Mesenchymal stem cell (in vitro differentiated cells and primary cell): Measurements from ENCODE around the gene NTN4.
A peak's percentile ranks its signal among the peaks of the same experiment; 100 is the strongest.
"Not testable (repeated sequence)": the region's sequence is repeated elsewhere in the genome, so short reads cannot be mapped to it uniquely, and the experiment has no call there.

Experiments
- DNase-seq: peaks from one replicate; pipeline ENCODE4 v3.0.0-alpha.2; 2013
- H2AFZ ChIP-seq: one replicate; pipeline ENCODE4 v1.6.1; 2013; ENCODE audit warnings: low read depth, mild to moderate bottlenecking, control low read depth, inconsistent platforms, low read length, moderate library complexity
- H2AK5ac ChIP-seq: 2 replicates; pipeline ENCODE4 v1.6.1; 2013; ENCODE audit warnings: low read length, moderate library complexity, mild to moderate bottlenecking, inconsistent platforms; ENCODE audit not compliant: severe bottlenecking
- H2BK120ac ChIP-seq: one replicate; pipeline ENCODE4 v1.6.1; 2013; ENCODE audit warnings: low read depth, mild to moderate bottlenecking, inconsistent platforms, low read length, moderate library complexity
- H2BK12ac ChIP-seq, 2 experiments: one replicate each; pipeline ENCODE4 v1.6.1; 2013; ENCODE audit warnings: inconsistent platforms in 2 of 2, low read length in 2 of 2, mild to moderate bottlenecking in 2 of 2, moderate library complexity in 2 of 2, control low read depth in 1 of 2
- H2BK15ac ChIP-seq: one replicate; pipeline ENCODE4 v1.6.1; 2013; ENCODE audit warnings: mild to moderate bottlenecking, low read depth, inconsistent platforms; ENCODE audit not compliant: poor library complexity, severe bottlenecking
- H2BK5ac ChIP-seq: 2 replicates; pipeline ENCODE4 v1.6.1; 2013; ENCODE audit warnings: low read depth, mild to moderate bottlenecking, low read length, control low read depth, inconsistent platforms; ENCODE audit not compliant: poor library complexity, severe bottlenecking
- H3K14ac ChIP-seq, 2 experiments: one replicate each; pipeline ENCODE4 v1.6.1; 2013; ENCODE audit warnings: inconsistent platforms in 2 of 2, low read length in 2 of 2, control low read depth in 1 of 2, mild to moderate bottlenecking in 1 of 2, moderate library complexity in 1 of 2
- H3K18ac ChIP-seq, 2 experiments: one replicate each; pipeline ENCODE4 v1.6.1; 2013; ENCODE audit warnings: inconsistent platforms in 2 of 2, low read length in 2 of 2, control low read depth in 1 of 2, low read depth in 1 of 2, mild to moderate bottlenecking in 1 of 2
- H3K23ac ChIP-seq, 2 experiments: one replicate each; pipeline ENCODE4 v1.6.1; 2013; ENCODE audit warnings: inconsistent platforms in 2 of 2, low read length in 2 of 2, mild to moderate bottlenecking in 2 of 2, moderate library complexity in 2 of 2, control low read depth in 1 of 2
- H3K27ac ChIP-seq: 2 replicates; pipeline ENCODE4 v1.5.1; 2013; ENCODE audit warnings: mild to moderate bottlenecking, moderate library complexity, low read length, control low read depth, inconsistent platforms; ENCODE audit not compliant: poor library complexity, severe bottlenecking
- H3K27me3 ChIP-seq, 2 experiments: 2 replicates each; pipeline versions ENCODE4 v1.6.1 to v1.7.0; 2013; ENCODE audit warnings: low read length in 2 of 2, mild to moderate bottlenecking in 2 of 2, moderate library complexity in 2 of 2, control low read depth in 1 of 2, inconsistent platforms in 1 of 2; ENCODE audit not compliant: control insufficient read depth in 1 of 2, insufficient read depth in 1 of 2
- H3K36me3 ChIP-seq, 2 experiments: 2 replicates each; pipeline versions ENCODE4 v1.6.1 to v1.7.0; 2013; ENCODE audit warnings: low read length in 2 of 2, control low read depth in 1 of 2, inconsistent platforms in 1 of 2, low read depth in 1 of 2, mild to moderate bottlenecking in 1 of 2; ENCODE audit not compliant: insufficient read depth in 2 of 2, control insufficient read depth in 1 of 2
- H3K4ac ChIP-seq, 2 experiments: one replicate each; pipeline ENCODE4 v1.6.1; 2013; ENCODE audit warnings: inconsistent platforms in 2 of 2, low read length in 2 of 2, mild to moderate bottlenecking in 2 of 2, moderate library complexity in 2 of 2, control low read depth in 1 of 2, low read depth in 1 of 2
- H3K4me1 ChIP-seq: 2 replicates; pipeline ENCODE4 v1.6.1; 2013; ENCODE audit warnings: low read depth, low read length, control low read depth; ENCODE audit not compliant: control insufficient read depth, insufficient read depth
- H3K4me2 ChIP-seq: 2 replicates; pipeline ENCODE4 v1.6.1; 2013; ENCODE audit warnings: low read length, mild to moderate bottlenecking, inconsistent platforms; ENCODE audit not compliant: poor library complexity, severe bottlenecking
- H3K4me3 ChIP-seq, 2 experiments: 2 replicates each; pipeline versions ENCODE4 v1.5.1 to v1.7.0; 2013; ENCODE audit warnings: low read length in 2 of 2, mild to moderate bottlenecking in 2 of 2, control low read depth in 1 of 2, low read depth in 1 of 2; ENCODE audit not compliant: insufficient read depth in 1 of 2
- H3K79me1 ChIP-seq: replicated peaks from 2 replicates; pipeline ENCODE4 v1.6.1; 2013; ENCODE audit warnings: mild to moderate bottlenecking, control low read depth, low read length, inconsistent platforms; ENCODE audit not compliant: poor library complexity, severe bottlenecking
- H3K9ac ChIP-seq: 2 replicates; pipeline ENCODE4 v1.7.0; 2013; ENCODE audit warnings: mild to moderate bottlenecking, low read length, moderate library complexity
- H3K9me3 ChIP-seq: 2 replicates; pipeline ENCODE4 v1.7.0; 2013; ENCODE audit warnings: mild to moderate bottlenecking, low read length; ENCODE audit not compliant: control insufficient read depth
- H4K8ac ChIP-seq: one replicate; pipeline ENCODE4 v1.6.1; 2013; ENCODE audit warnings: inconsistent platforms, mild to moderate bottlenecking, low read length, moderate library complexity
- H4K91ac ChIP-seq: one replicate; pipeline ENCODE4 v1.6.1; 2013; ENCODE audit warnings: mild to moderate bottlenecking, low read length, inconsistent platforms
- WGBS: methylation state at CpG from one replicate; pipeline ENCODE4 v1.1.7; 2013; ENCODE audit warnings: mixed read lengths; 5-methylcytosine and 5-hydroxymethylcytosine counted together

The NTN4 gene

DNA sequence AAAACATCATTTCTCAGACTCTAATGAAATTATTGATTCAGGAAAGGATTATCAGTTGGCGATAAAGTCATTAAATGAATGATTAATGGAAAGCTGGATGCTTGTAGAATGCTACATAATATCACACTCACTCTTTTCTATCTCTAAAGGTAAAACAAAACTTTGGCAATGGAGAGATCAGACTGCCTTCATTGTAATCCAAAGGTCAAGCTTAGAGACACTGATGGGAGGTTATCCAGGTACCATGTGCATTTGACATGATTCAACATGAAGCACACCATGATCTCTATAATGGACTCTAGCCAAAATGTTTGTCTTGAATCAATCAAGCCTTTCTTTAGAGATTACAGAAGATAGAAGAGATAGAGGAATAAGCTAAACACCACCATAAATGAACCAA lies 129.2 kb downstream of the NTN4 start:
- Histone ChIP-seq H3K36me3 (peaks cover 0 to 10% of the 10 kb centered on the region in 2 experiments), H2BK15ac (no peak overlapping the region), H2BK5ac (no peak overlapping the region), H3K27ac (no peak overlapping the region), H2BK12ac (no peak overlapping the region), H3K9me3 (no peaks in the 10 kb centered on the region), H3K18ac (no peak overlapping the region), H3K79me1 (no peaks in the 10 kb centered on the region), H3K4me3 (no peak overlapping the region), H4K91ac (no peak overlapping the region), H3K9ac (no peak overlapping the region), H2AFZ (no peak overlapping the region), H4K8ac (no peak overlapping the region), H3K4me2 (no peak overlapping the region), H2AK5ac (no peak overlapping the region), H3K27me3 (no peaks in the 10 kb centered on the region), H3K4ac (no peak overlapping the region), H3K23ac (no peak overlapping the region), H2BK120ac (no peak overlapping the region), H3K4me1 (no peaks in the 10 kb centered on the region), H3K14ac (no peak overlapping the region)
- no CpG with 5 or more reads among the region's 1 CpG for WGBS
- DNase-seq = no peak

GRCh38 chr12:95658386-95658785 lies 132.2 kb downstream of the NTN4 start:
- no peak overlapping the region for H4K91ac ChIP-seq
- no peak overlapping the region for H3K4me3 ChIP-seq
- no peak for DNase-seq
- H3K14ac ChIP-seq = no peak overlapping the region
- H3K4me2 ChIP-seq = no peak overlapping the region
- H2BK120ac ChIP-seq = no peak overlapping the region
- H3K23ac ChIP-seq = no peak overlapping the region
- no peaks in the 10 kb centered on the region for H3K27me3 ChIP-seq
- no peaks in the 10 kb centered on the region for H3K79me1 ChIP-seq
- H3K36me3 ChIP-seq = peaks cover 0 to 10% of the 10 kb centered on the region in 2 experiments
- H3K4me1 ChIP-seq = no peaks in the 10 kb centered on the region
- H2AFZ ChIP-seq = no peak overlapping the region
- no peak overlapping the region for H4K8ac ChIP-seq
- no peak overlapping the region for H2BK12ac ChIP-seq
- H2BK5ac ChIP-seq = no peak overlapping the region
- no peak overlapping the region for H3K18ac ChIP-seq
- no peak overlapping the region for H3K9ac ChIP-seq
- no peaks in the 10 kb centered on the region for H3K9me3 ChIP-seq
- WGBS = 93% methylated on average over 2 of the region's 6 CpGs
- no peak overlapping the region for H3K27ac ChIP-seq
- no peak overlapping the region for H2AK5ac ChIP-seq
- no peak overlapping the region for H2BK15ac ChIP-seq
- H3K4ac ChIP-seq = no peak overlapping the region

- not testable (repeated sequence) for H4K8ac ChIP-seq, H3K23ac ChIP-seq, H3K9me3 ChIP-seq, H2BK15ac ChIP-seq, H3K79me1 ChIP-seq, H3K4me2 ChIP-seq, H4K91ac ChIP-seq, H3K4ac ChIP-seq, H3K27me3 ChIP-seq, H3K27ac ChIP-seq, H3K36me3 ChIP-seq, H3K9ac ChIP-seq, H3K18ac ChIP-seq, H3K14ac ChIP-seq, H3K4me3 ChIP-seq, H2BK12ac ChIP-seq, H2AK5ac ChIP-seq, H2BK120ac ChIP-seq, H3K4me1 ChIP-seq, H2AFZ ChIP-seq, H2BK5ac ChIP-seq, DNase-seq
- WGBS = 80% methylated on average over 3 of the region's 3 CpGs
These were observed 135.9 kb downstream of the NTN4 start for GRCh38 chr12:95654665-95655064.

GRCh38 chr12:95653771-95654546 lies 136.6 kb downstream of the NTN4 start:
- Histone ChIP-seq H3K14ac (no peak overlapping the region), H3K36me3 (no peaks in the 10 kb centered on the region), H2BK12ac (no peak overlapping the region), H3K4me3 (no peak overlapping the region), H3K27me3 (no peaks in the 10 kb centered on the region), H4K91ac (no peak overlapping the region), H4K8ac (no peak overlapping the region), H3K23ac (no peak overlapping the region), H3K27ac (no peak overlapping the region), H3K4ac (no peak overlapping the region), H2BK5ac (no peak overlapping the region), H3K9ac (peak overlapping the region; percentile 46), H3K4me2 (no peak overlapping the region), H2BK15ac (no peak overlapping the region), H2BK120ac (no peak overlapping the region), H3K9me3 (no peaks in the 10 kb centered on the region), H2AK5ac (no peak overlapping the region), H3K18ac (peak overlapping the region in 1 of 2 experiments; percentile 30), H3K4me1 (peaks cover 3% of the 10 kb centered on the region), H2AFZ (no peak overlapping the region), H3K79me1 (no peaks in the 10 kb centered on the region)
- WGBS = 86% methylated on average over 9 of the region's 9 CpGs
- DNase-seq = peak; percentile 84
